ENCODE data around the gene PRICKLE2. TPM values are rescaled to one million over a fixed set of nuclear protein-coding genes. Genes with fewer than 3 reads are reported as not detected.
A peak's percentile ranks its signal among the peaks of the same experiment; 100 is the strongest.

The PRICKLE2 gene
- total RNA-seq, 4 donors from 2014 or later: 77.3 to 109 (median 96.7) TPM

GRCh38 chr3:64196236-64196929 lies 28.9 kb downstream of the PRICKLE2 start:
- ATAC-seq: no peak
- H3K27me3 ChIP-seq: no peaks in the 10 kb centered on the region
- no peak for TF ChIP-seq EP300 (IDR thresholded peaks at IDR 0.05)
- no peak for TF ChIP-seq CTCF (IDR thresholded peaks at IDR 0.05)
- H3K36me3 ChIP-seq: peaks cover 4 to 23% of the 10 kb centered on the region in 2 donors
- H3K4me3 ChIP-seq: no peak overlapping the region
- H3K4me1 ChIP-seq: peaks cover 0 to 66% (median 10%) of the 10 kb centered on the region in 3 donors
- H3K9me3 ChIP-seq: no peaks in the 10 kb centered on the region
- 44 to 82% methylated on average over 5 of the region's 5 CpGs for WGBS, 2 donors (ENCODE audit: low coverage in 1 of 2)
- peak overlapping the region in 3 of 4 donors; percentile 13 to 55 (median 39) for H3K27ac ChIP-seq

- WGBS, 2 donors (ENCODE audit: low coverage in 1 of 2): 69 to 93% methylated on average over 1 of the region's 1 CpG
- no peak for TF ChIP-seq POLR2A (IDR thresholded peaks at IDR 0.05)
- TF ChIP-seq POLR2AphosphoS5 (IDR thresholded peaks at IDR 0.05): no peak
- no peak for TF ChIP-seq CTCF (IDR thresholded peaks at IDR 0.05)
- TF ChIP-seq EP300 (IDR thresholded peaks at IDR 0.05): no peak
- peak overlapping the region in 2 of 4 donors; percentile 13 to 55 for H3K27ac ChIP-seq
- ATAC-seq: no peak
- no peaks in the 10 kb centered on the region for H3K27me3 ChIP-seq
- H3K36me3 ChIP-seq: peaks cover 4 to 23% of the 10 kb centered on the region in 2 donors
- H3K4me1 ChIP-seq: peaks cover 2 to 72% (median 10%) of the 10 kb centered on the region in 3 donors
- H3K9me3 ChIP-seq: no peaks in the 10 kb centered on the region
- no peak overlapping the region for H3K4me3 ChIP-seq
Measured at GRCh38 chr3:64195789-64196188, 29.5 kb downstream of the PRICKLE2 start.

- Histone ChIP-seq H3K27ac (peak overlapping the region in 3 of 4 donors; percentile 15 to 55 (median 32)), H3K36me3 (peaks cover 0 to 5% of the 10 kb centered on the region in 2 donors), H3K4me3 (no peak overlapping the region), H3K4me1 (peaks cover 22 to 96% (median 25%) of the 10 kb centered on the region in 3 donors), H3K27me3 (no peaks in the 10 kb centered on the region), H3K9me3 (no peaks in the 10 kb centered on the region)
- ATAC-seq: no peak
- TF ChIP-seq CTCF (IDR thresholded peaks at IDR 0.05): no peak
- no peak for TF ChIP-seq POLR2AphosphoS5 (IDR thresholded peaks at IDR 0.05)
- TF ChIP-seq POLR2A (IDR thresholded peaks at IDR 0.05): no peak
- WGBS, 2 donors (ENCODE audit: low coverage in 1 of 2): 81% methylated on average over 3 of the region's 6 CpGs; no CpG with 5 or more reads in 1 of the 2 donors
Measured at GRCh38 chr3:64191822-64192221, 33.4 kb downstream of the PRICKLE2 start.

GRCh38 chr3:64190517-64191515 lies 34.5 kb downstream of the PRICKLE2 start:
- H3K4me3 ChIP-seq: no peak overlapping the region
- TF ChIP-seq POLR2A (IDR thresholded peaks at IDR 0.05): no peak
- TF ChIP-seq POLR2AphosphoS5 (IDR thresholded peaks at IDR 0.05): peak; percentile 74
- no peak for TF ChIP-seq CTCF (IDR thresholded peaks at IDR 0.05)
- no peaks in the 10 kb centered on the region for H3K27me3 ChIP-seq
- peaks cover 21 to 99% (median 33%) of the 10 kb centered on the region in 3 donors for H3K4me1 ChIP-seq
- 57 to 89% methylated on average over 7 of the region's 8 CpGs for WGBS, 2 donors (ENCODE audit: low coverage in 1 of 2)
- peaks cover 0 to 5% of the 10 kb centered on the region in 2 donors for H3K36me3 ChIP-seq
- ATAC-seq: no peak
- no peaks in the 10 kb centered on the region for H3K9me3 ChIP-seq
- peak overlapping the region in 3 of 4 donors; percentile 55 to 84 (median 81) for H3K27ac ChIP-seq

Measured in gastroesophageal sphincter (tissue), 4 donors.